Vagina (tissue), 2 donors: ENCODE measurements around the gene GLCE. TPM values are rescaled to one million over a fixed set of nuclear protein-coding genes. Genes with fewer than 3 reads are reported as not detected.

Experiments
- DNase-seq, 2 donors: peaks; one replicate each; pipeline ENCODE4 v3.0.0-alpha.2; 2017; ENCODE audit errors: extremely low spot score in 2 of 2
- H3K27ac ChIP-seq: fragments of 200-600 bp; sonication (generic); one replicate; pipeline ENCODE4 v1.5.1; 2019
- H3K27me3 ChIP-seq: fragments of 200-600 bp; sonication (generic); one replicate; pipeline ENCODE4 v1.5.1; 2019
- H3K36me3 ChIP-seq, 2 donors: fragments of 200-600 bp; sonication (generic); one replicate each; pipeline ENCODE4 v1.5.1; 2017 to 2019
- H3K4me1 ChIP-seq: fragments of 200-600 bp; sonication (generic); one replicate; pipeline ENCODE4 v1.5.1; 2019
- H3K4me3 ChIP-seq, 2 donors: fragments of 200-600 bp; sonication (generic); 1 replicate in 1 of 2; 2 replicates in 1 of 2; pipeline ENCODE4 v1.5.1; 2016 to 2019
- H3K9me3 ChIP-seq: fragments of 200-600 bp; sonication (generic); one replicate; pipeline ENCODE4 v1.5.1; 2019
- CTCF ChIP-seq, 3 experiments: fragments of 450-650 bp in 2 of 3; fragments of 200-600 bp in 1 of 3; sonication (generic) in 1 of 3; IDR thresholded peaks; one replicate each; pipeline ENCODE4 v1.5.1; 2017 to 2019; ENCODE audit warnings: antibody characterized with exemption in 3 of 3, mild to moderate bottlenecking in 2 of 3, moderate library complexity in 2 of 3
- POLR2A ChIP-seq, 2 donors: fragments of 450-650 bp; IDR thresholded peaks; one replicate each; pipeline ENCODE4 v1.6.1; 2017; ENCODE audit warnings: antibody characterized with exemption in 2 of 2, mild to moderate bottlenecking in 2 of 2, moderate library complexity in 2 of 2
- POLR2AphosphoS5 ChIP-seq, 2 donors: sonication (generic); formaldehyde crosslinking; IDR thresholded peaks; one replicate each; pipeline ENCODE4 v1.9.0; 2017; ENCODE audit warnings: antibody characterized with exemption in 2 of 2, mild to moderate bottlenecking in 2 of 2, low read depth in 1 of 2; ENCODE audit not compliant: insufficient read depth in 1 of 2
- intact Hi-C: fragments of 100-400 bp; cut with DNase I; formaldehyde crosslinking; loops from one replicate; pipeline ENCODE4 v1.15.1; 2023
- total RNA-seq: library from RNA; depleted of rRNA; stranded (reverse); fragments of >200 nt; gene quantifications from one replicate; pipeline ENCODE4 v1.2.3, GENCODE V29; 2016

GLCE gene
- total RNA-seq, 1 donor from 2014 or later, result 16.5 TPM

GRCh38 chr15:69275074-69275670, 114.7 kb downstream of the GLCE start:
- TF ChIP-seq CTCF (IDR thresholded peaks at IDR 0.05) (no peak), POLR2AphosphoS5 (IDR thresholded peaks at IDR 0.05; ENCODE audit: insufficient read depth in 1 of 2, low read depth in 1 of 2) (no peak), POLR2A (IDR thresholded peaks at IDR 0.05) (no peak)
- H3K4me1 ChIP-seq, result peaks cover 5% of the 10 kb centered on the region
- intact Hi-C loops, result no loop called here

GRCh38 chr15:69275933-69276560, 115.6 kb downstream of the GLCE start:
- H3K27ac ChIP-seq, result no peak overlapping the region
- no peak for DNase-seq
- H3K36me3 ChIP-seq, result no peaks in the 10 kb centered on the region
- H3K27me3 ChIP-seq, result no peaks in the 10 kb centered on the region
- no peaks in the 10 kb centered on the region for H3K9me3 ChIP-seq
- no peak overlapping the region for H3K4me3 ChIP-seq
- H3K4me1 ChIP-seq, result peaks cover 5% of the 10 kb centered on the region
- intact Hi-C loops, result no loop called here
- TF ChIP-seq POLR2AphosphoS5 (IDR thresholded peaks at IDR 0.05; ENCODE audit: insufficient read depth in 1 of 2, low read depth in 1 of 2) (no peak), CTCF (IDR thresholded peaks at IDR 0.05) (no peak), POLR2A (IDR thresholded peaks at IDR 0.05) (no peak)

More at GRCh38 chr15:69275074-69275670, 114.7 kb downstream of the GLCE start:
- Histone ChIP-seq H3K36me3 (peaks cover 0 to 2% of the 10 kb centered on the region in 2 donors), H3K27ac (no peak overlapping the region), H3K9me3 (no peaks in the 10 kb centered on the region), H3K27me3 (no peaks in the 10 kb centered on the region), H3K4me3 (no peak overlapping the region)
- DNase-seq, result no peak

- Histone ChIP-seq H3K4me3 (no peak overlapping the region), H3K9me3 (no peaks in the 10 kb centered on the region), H3K36me3 (no peaks in the 10 kb centered on the region), H3K27me3 (no peaks in the 10 kb centered on the region), H3K27ac (no peak overlapping the region), H3K4me1 (peaks cover 5% of the 10 kb centered on the region)
- DNase-seq, result no peak
- intact Hi-C loops, result no loop called here
- TF ChIP-seq POLR2A (IDR thresholded peaks at IDR 0.05), result no peak
- TF ChIP-seq CTCF (IDR thresholded peaks at IDR 0.05), result no peak
- no peak for TF ChIP-seq POLR2AphosphoS5 (IDR thresholded peaks at IDR 0.05; ENCODE audit: insufficient read depth in 1 of 2, low read depth in 1 of 2)
Measured at GRCh38 chr15:69277316-69277715, 116.9 kb downstream of the GLCE start.

- no peak for DNase-seq
- no peak overlapping the region for H3K4me3 ChIP-seq
- H3K36me3 ChIP-seq, result no peaks in the 10 kb centered on the region
- TF ChIP-seq CTCF (IDR thresholded peaks at IDR 0.05) (no peak), POLR2AphosphoS5 (IDR thresholded peaks at IDR 0.05; ENCODE audit: insufficient read depth in 1 of 2, low read depth in 1 of 2) (no peak), POLR2A (IDR thresholded peaks at IDR 0.05) (no peak)
- intact Hi-C loops, result no loop called here
- H3K9me3 ChIP-seq, result no peaks in the 10 kb centered on the region
- H3K4me1 ChIP-seq, result peaks cover 5% of the 10 kb centered on the region
- no peak overlapping the region for H3K27ac ChIP-seq
- H3K27me3 ChIP-seq, result no peaks in the 10 kb centered on the region
Measured at GRCh38 chr15:69279636-69280035, 119.2 kb downstream of the GLCE start.

GRCh38 chr15:69280783-69281182, 120.3 kb downstream of the GLCE start:
- Histone ChIP-seq H3K27me3 (no peaks in the 10 kb centered on the region), H3K4me1 (peaks cover 5% of the 10 kb centered on the region), H3K9me3 (no peaks in the 10 kb centered on the region), H3K36me3 (no peaks in the 10 kb centered on the region), H3K27ac (no peak overlapping the region), H3K4me3 (no peak overlapping the region)
- TF ChIP-seq POLR2A (IDR thresholded peaks at IDR 0.05) (no peak), POLR2AphosphoS5 (IDR thresholded peaks at IDR 0.05; ENCODE audit: insufficient read depth in 1 of 2, low read depth in 1 of 2) (no peak), CTCF (IDR thresholded peaks at IDR 0.05) (no peak)
- no peak for DNase-seq
- intact Hi-C loops, result no loop called here
